Type B pancreatic cell (in vitro differentiated cells): Measurements from ENCODE around the gene TXLNG. TPM values are rescaled to one million over a fixed set of nuclear protein-coding genes. Genes with fewer than 3 reads are reported as not detected.
"Not testable (repeated sequence)": the region's sequence is repeated elsewhere in the genome, so short reads cannot be mapped to it uniquely, and the experiment has no call there.

Experiments
- DNase-seq: peaks from one replicate; pipeline ENCODE4 v3.0.0; 2021; ENCODE audit warnings: mixed read lengths; ENCODE audit not compliant: unreplicated experiment; ENCODE audit errors: extremely low spot score
- H3K27ac Mint-ChIP-seq: 2 replicates; pipeline ENCODE4 v1.8.0; 2021; ENCODE audit warnings: mild to moderate bottlenecking, mixed read lengths
- H3K27me3 Mint-ChIP-seq: 2 replicates; pipeline ENCODE4 v1.8.0; 2021; ENCODE audit warnings: mixed read lengths
- H3K36me3 Mint-ChIP-seq: 2 replicates; pipeline ENCODE4 v1.8.0; 2021; ENCODE audit warnings: mixed read lengths
- H3K4me1 Mint-ChIP-seq: one replicate; pipeline ENCODE4 v1.8.0; 2021; ENCODE audit warnings: mixed read lengths; ENCODE audit not compliant: unreplicated experiment
- H3K4me3 Mint-ChIP-seq: 2 replicates; pipeline ENCODE4 v1.8.0; 2021; ENCODE audit warnings: mild to moderate bottlenecking, mixed read lengths
- H3K9me3 Mint-ChIP-seq: 2 replicates; pipeline ENCODE4 v1.8.0; 2021; ENCODE audit warnings: mixed read lengths
- CTCF ChIP-seq: fragments of 200-600 bp; sonication (generic); conservative IDR thresholded peaks from 2 replicates; pipeline ENCODE4 v1.5.0; 2021; ENCODE audit warnings: antibody characterized with exemption, mild to moderate bottlenecking
- total RNA-seq: library from RNA; stranded (reverse); gene quantifications from 2 replicates; pipeline ENCODE4 v1.2.1, GENCODE V29; 2021; ENCODE audit warnings: low replicate concordance

Gene TXLNG
- total RNA-seq, 1 donor from 2014 or later, result 27.3 TPM

GRCh38 chrX:16855363-16856075 lies 69.3 kb downstream of the TXLNG start:
- TF ChIP-seq CTCF, result no peak
- Mint-ChIP-seq H3K36me3 (peaks cover 59% of the 10 kb centered on the region), H3K4me3 (no peak overlapping the region), H3K27ac (no peak overlapping the region), H3K4me1 (no peaks in the 10 kb centered on the region), H3K9me3 (no peaks in the 10 kb centered on the region), H3K27me3 (no peaks in the 10 kb centered on the region)
- DNase-seq, result no peak

- not testable (repeated sequence) for DNase-seq
Observed at GRCh38 chrX:16856076-16856404, 69.8 kb downstream of the TXLNG start.

GRCh38 chrX:16856744-16857143 lies 70.5 kb downstream of the TXLNG start:
- no peaks in the 10 kb centered on the region for H3K27me3 Mint-ChIP-seq
- no peak for TF ChIP-seq CTCF
- H3K36me3 Mint-ChIP-seq, result peaks cover 55% of the 10 kb centered on the region
- H3K4me1 Mint-ChIP-seq, result no peaks in the 10 kb centered on the region
- no peaks in the 10 kb centered on the region for H3K9me3 Mint-ChIP-seq
- no peak for DNase-seq
- no peak overlapping the region for H3K27ac Mint-ChIP-seq
- H3K4me3 Mint-ChIP-seq, result no peak overlapping the region

More at GRCh38 chrX:16856076-16856404, 69.8 kb downstream of the TXLNG start:
- not testable (repeated sequence) for H3K9me3 Mint-ChIP-seq, H3K4me3 Mint-ChIP-seq, H3K4me1 Mint-ChIP-seq, H3K27ac Mint-ChIP-seq, H3K27me3 Mint-ChIP-seq
- peaks cover 59% of the 10 kb centered on the region for H3K36me3 Mint-ChIP-seq

- no peak overlapping the region for H3K27ac Mint-ChIP-seq
- no peak for TF ChIP-seq CTCF
- no peak overlapping the region for H3K4me3 Mint-ChIP-seq
- DNase-seq, result no peak
- peaks cover 13% of the 10 kb centered on the region for H3K4me1 Mint-ChIP-seq
- no peaks in the 10 kb centered on the region for H3K9me3 Mint-ChIP-seq
- H3K36me3 Mint-ChIP-seq, result peaks cover 54% of the 10 kb centered on the region
- H3K27me3 Mint-ChIP-seq, result no peaks in the 10 kb centered on the region
Observed at GRCh38 chrX:16862829-16863228, 76.6 kb downstream of the TXLNG start.

GRCh38 chrX:16867947-16868346 lies 81.7 kb downstream of the TXLNG start:
- Mint-ChIP-seq H3K4me1 (peaks cover 39% of the 10 kb centered on the region), H3K36me3 (peaks cover 28% of the 10 kb centered on the region), H3K27me3 (no peaks in the 10 kb centered on the region), H3K9me3 (no peaks in the 10 kb centered on the region), H3K4me3 (peak overlapping the region; percentile 93), H3K27ac (peak overlapping the region; percentile 91)
- no peak for DNase-seq
- no peak for TF ChIP-seq CTCF

- Mint-ChIP-seq H3K9me3 (no peaks in the 10 kb centered on the region), H3K27me3 (no peaks in the 10 kb centered on the region), H3K36me3 (peaks cover 24% of the 10 kb centered on the region), H3K4me3 (peak overlapping the region; percentile 93), H3K4me1 (peaks cover 39% of the 10 kb centered on the region), H3K27ac (peak overlapping the region; percentile 91)
- no peak for DNase-seq
- no peak for TF ChIP-seq CTCF
Observed at GRCh38 chrX:16868920-16869319, 82.7 kb downstream of the TXLNG start.
